Neural cell (in vitro differentiated cells): ENCODE data around the gene REC8. TPM values are rescaled to one million over a fixed set of nuclear protein-coding genes. Genes with fewer than 3 reads are reported as not detected.

Experiments used
- H2AFZ ChIP-seq: fragments of 200-600, 300-800 bp; sonication (generic), shearing (Covaris generic); 2 replicates; pipeline ENCODE4 v1.6.0; 2014; ENCODE audit warnings: low read depth, mild to moderate bottlenecking, antibody characterized with exemption, low read length, moderate library complexity
- H3F3A ChIP-seq: fragments of 200-600 bp; shearing (Covaris generic); 2 replicates; pipeline ENCODE4 v1.6.1; 2016; ENCODE audit warnings: mild to moderate bottlenecking, moderate library complexity, mixed read lengths, antibody characterized with exemption, low read length; ENCODE audit not compliant: insufficient read depth, poor library complexity, severe bottlenecking
- H3K27ac ChIP-seq: fragments of 200-600, 300-800 bp; sonication (generic), shearing (Covaris generic); 2 replicates; pipeline ENCODE4 v1.5.1; 2014; ENCODE audit warnings: mild to moderate bottlenecking, low read length, moderate library complexity
- H3K27me3 ChIP-seq: fragments of 300-800, 200-600 bp; sonication (generic), shearing (Covaris generic); 2 replicates; pipeline ENCODE4 v1.6.0; 2014; ENCODE audit warnings: mild to moderate bottlenecking, low read depth, low read length, moderate library complexity; ENCODE audit not compliant: insufficient read depth
- H3K36me3 ChIP-seq: fragments of 300-800, 200-600 bp; sonication (generic), shearing (Covaris generic); 2 replicates; pipeline ENCODE4 v1.5.1; 2014; ENCODE audit warnings: mild to moderate bottlenecking, antibody characterized with exemption, low read length, moderate library complexity; ENCODE audit not compliant: insufficient read depth
- H3K4me2 ChIP-seq: fragments of 300-800, 200-600 bp; sonication (generic), shearing (Covaris generic); 2 replicates; pipeline ENCODE4 v1.6.0; 2014; ENCODE audit warnings: mild to moderate bottlenecking, low read length
- H3K4me3 ChIP-seq: fragments of 300-800, 200-600 bp; sonication (generic), shearing (Covaris generic); 2 replicates; pipeline ENCODE4 v1.5.1; 2014; ENCODE audit warnings: mild to moderate bottlenecking, low read length, moderate library complexity
- H3K79me2 ChIP-seq: fragments of 200-600 bp; shearing (Covaris generic); replicated peaks from 2 replicates; pipeline ENCODE4 v1.6.0; 2014; ENCODE audit warnings: mild to moderate bottlenecking, low read length, moderate library complexity; ENCODE audit not compliant: insufficient read depth
- H3K9ac ChIP-seq: fragments of 300-800, 200-600 bp; sonication (generic), shearing (Covaris generic); 2 replicates; pipeline ENCODE4 v1.6.1; 2016; ENCODE audit warnings: mild to moderate bottlenecking, low read length, mixed read lengths
- H3K9me2 ChIP-seq: fragments of 200-600 bp; shearing (Covaris generic); 2 replicates; pipeline ENCODE4 v1.6.1; 2016; ENCODE audit warnings: mild to moderate bottlenecking, low read length, mixed read lengths; ENCODE audit not compliant: insufficient read depth
- H3K9me3 ChIP-seq: fragments of 200-600, 300-800 bp; sonication (generic), shearing (Covaris generic); 2 replicates; pipeline ENCODE4 v1.6.1; 2016; ENCODE audit warnings: mild to moderate bottlenecking, mixed run types, low read length, moderate library complexity, mixed read lengths
- H4K20me1 ChIP-seq: fragments of 200-600 bp; shearing (Covaris generic); 2 replicates; pipeline ENCODE4 v1.6.1; 2016; ENCODE audit warnings: mild to moderate bottlenecking, mixed run types; ENCODE audit not compliant: insufficient read depth
- CTCF ChIP-seq: fragments of 450-650 bp; IDR thresholded peaks from 2 replicates; pipeline ENCODE4 v1.5.1; 2014; ENCODE audit warnings: antibody characterized with exemption, mild to moderate bottlenecking, moderate library complexity; ENCODE audit not compliant: poor library complexity, severe bottlenecking
- EP300 ChIP-seq: fragments of 450-650 bp; conservative IDR thresholded peaks from 2 replicates; pipeline ENCODE4 v1.6.1; 2014; ENCODE audit warnings: antibody characterized with exemption, mild to moderate bottlenecking, moderate library complexity; ENCODE audit not compliant: poor library complexity, severe bottlenecking
- EZH2 ChIP-seq: fragments of 200-600, 300-800 bp; shearing (Covaris generic), sonication (generic); IDR thresholded peaks from 2 replicates; pipeline ENCODE4 v1.6.1; 2014; ENCODE audit warnings: antibody characterized with exemption, low read length, borderline replicate concordance, mild to moderate bottlenecking; ENCODE audit not compliant: insufficient read depth, poor library complexity, severe bottlenecking
- MXI1 ChIP-seq: fragments of 450-650 bp; conservative IDR thresholded peaks from 2 replicates; pipeline ENCODE4 v1.6.1; 2014; ENCODE audit warnings: antibody characterized with exemption, mild to moderate bottlenecking; ENCODE audit not compliant: poor library complexity, severe bottlenecking
- POLR2AphosphoS5 ChIP-seq: IDR thresholded peaks from 2 replicates; pipeline ENCODE4 v1.6.1; 2012
- RAD21 ChIP-seq: fragments of 450-650 bp; conservative IDR thresholded peaks from 2 replicates; pipeline ENCODE4 v1.6.1; 2014; ENCODE audit warnings: antibody characterized with exemption, mild to moderate bottlenecking, moderate library complexity
- REST ChIP-seq: IDR thresholded peaks from 2 replicates; pipeline ENCODE4 v1.6.1; 2012; ENCODE audit warnings: borderline replicate concordance
- SMC3 ChIP-seq: fragments of 450-650 bp; conservative IDR thresholded peaks from 2 replicates; pipeline ENCODE4 v1.6.1; 2014; ENCODE audit warnings: antibody characterized with exemption, mild to moderate bottlenecking, moderate library complexity; ENCODE audit not compliant: poor library complexity
- TAF1 ChIP-seq: IDR thresholded peaks from 2 replicates; pipeline ENCODE4 v1.6.1; 2012; ENCODE audit warnings: low read depth
- polyA plus RNA-seq: library from polyadenylated mRNA; depleted of rRNA; stranded (reverse); fragments of >200 nt; gene quantifications from 2 replicates; pipeline ENCODE4 v1.2.3, GENCODE V29; 2014

The REC8 gene
- polyA plus RNA-seq, 1 donor from 2014 or later, result 18.5 TPM

DNA sequence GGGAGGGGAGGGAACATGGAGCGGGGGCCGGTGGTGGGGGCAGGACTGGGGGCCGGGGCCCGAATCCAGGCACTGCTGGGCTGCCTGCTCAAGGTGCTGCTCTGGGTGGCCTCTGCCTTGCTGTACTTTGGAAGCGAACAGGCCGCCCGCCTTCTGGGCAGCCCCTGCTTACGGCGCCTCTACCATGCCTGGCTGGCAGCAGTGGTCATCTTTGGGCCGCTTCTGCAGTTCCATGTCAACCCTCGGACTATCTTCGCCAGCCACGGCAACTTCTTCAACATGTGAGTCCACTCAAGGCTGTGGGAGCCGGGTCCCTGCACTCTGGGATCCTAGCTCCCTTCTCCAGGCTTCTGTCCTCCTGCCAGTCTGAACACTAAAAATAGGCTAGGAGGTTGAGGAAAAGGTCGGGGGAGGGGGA is 40.3 kb upstream of the REC8 start (continued):
- TF ChIP-seq CTCF, result no peak
- TF ChIP-seq EZH2, result no peak

DNA sequence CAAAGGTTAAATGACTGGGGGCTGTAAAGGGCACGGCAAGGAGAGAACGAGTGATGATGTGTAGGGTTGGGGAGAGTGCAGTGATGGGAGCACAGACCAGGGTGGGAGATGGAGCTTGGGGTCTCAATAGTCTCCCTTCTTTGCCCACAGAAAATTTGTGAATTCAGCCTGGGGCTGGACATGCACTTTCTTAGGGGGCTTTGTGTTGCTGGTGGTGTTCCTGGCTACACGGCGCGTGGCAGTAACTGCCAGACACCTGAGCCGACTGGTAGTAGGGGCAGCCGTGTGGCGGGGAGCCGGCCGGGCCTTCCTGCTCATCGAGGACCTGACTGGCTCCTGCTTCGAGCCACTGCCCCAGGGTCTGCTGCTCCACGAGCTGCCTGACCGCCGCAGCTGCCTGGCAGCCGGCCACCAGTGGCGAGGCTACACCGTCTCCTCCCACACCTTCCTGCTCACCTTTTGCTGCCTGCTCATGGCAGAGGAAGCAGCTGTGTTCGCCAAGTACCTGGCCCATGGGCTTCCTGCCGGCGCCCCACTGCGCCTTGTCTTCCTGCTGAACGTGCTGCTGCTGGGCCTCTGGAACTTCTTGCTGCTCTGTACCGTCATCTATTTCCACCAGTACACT is 39.7 kb upstream of the REC8 start:
- H2AFZ ChIP-seq, result no peak overlapping the region

More for the DNA sequence above, 39.7 kb upstream of the REC8 start:
- H3K4me2 ChIP-seq, result no peak overlapping the region
- H3K4me3 ChIP-seq, result no peak overlapping the region
- no peaks in the 10 kb centered on the region for H3F3A ChIP-seq
- no peaks in the 10 kb centered on the region for H3K79me2 ChIP-seq
- no peaks in the 10 kb centered on the region for H3K9me2 ChIP-seq
- no peak overlapping the region for H3K27ac ChIP-seq
- H3K27me3 ChIP-seq, result no peaks in the 10 kb centered on the region
- no peaks in the 10 kb centered on the region for H4K20me1 ChIP-seq
- H3K9me3 ChIP-seq, result no peaks in the 10 kb centered on the region
- H3K9ac ChIP-seq, result no peak overlapping the region
- no peaks in the 10 kb centered on the region for H3K36me3 ChIP-seq
- TF ChIP-seq MXI1, result no peak
- TF ChIP-seq EZH2, result no peak
- TF ChIP-seq RAD21, result no peak
- TF ChIP-seq TAF1, result no peak
- no peak for TF ChIP-seq SMC3
- TF ChIP-seq REST, result no peak
- TF ChIP-seq POLR2AphosphoS5, result no peak
- no peak for TF ChIP-seq CTCF
- no peak for TF ChIP-seq EP300
